ENCODE measurements around the gene FGF4. TPM values are rescaled to one million over a fixed set of nuclear protein-coding genes. Genes with fewer than 3 reads are reported as not detected.
"Not testable (repeated sequence)": the region's sequence is repeated elsewhere in the genome, so short reads cannot be mapped to it uniquely, and the experiment has no call there.

The FGF4 gene
- polyA plus RNA-seq, 4 donors = not detected

DNA sequence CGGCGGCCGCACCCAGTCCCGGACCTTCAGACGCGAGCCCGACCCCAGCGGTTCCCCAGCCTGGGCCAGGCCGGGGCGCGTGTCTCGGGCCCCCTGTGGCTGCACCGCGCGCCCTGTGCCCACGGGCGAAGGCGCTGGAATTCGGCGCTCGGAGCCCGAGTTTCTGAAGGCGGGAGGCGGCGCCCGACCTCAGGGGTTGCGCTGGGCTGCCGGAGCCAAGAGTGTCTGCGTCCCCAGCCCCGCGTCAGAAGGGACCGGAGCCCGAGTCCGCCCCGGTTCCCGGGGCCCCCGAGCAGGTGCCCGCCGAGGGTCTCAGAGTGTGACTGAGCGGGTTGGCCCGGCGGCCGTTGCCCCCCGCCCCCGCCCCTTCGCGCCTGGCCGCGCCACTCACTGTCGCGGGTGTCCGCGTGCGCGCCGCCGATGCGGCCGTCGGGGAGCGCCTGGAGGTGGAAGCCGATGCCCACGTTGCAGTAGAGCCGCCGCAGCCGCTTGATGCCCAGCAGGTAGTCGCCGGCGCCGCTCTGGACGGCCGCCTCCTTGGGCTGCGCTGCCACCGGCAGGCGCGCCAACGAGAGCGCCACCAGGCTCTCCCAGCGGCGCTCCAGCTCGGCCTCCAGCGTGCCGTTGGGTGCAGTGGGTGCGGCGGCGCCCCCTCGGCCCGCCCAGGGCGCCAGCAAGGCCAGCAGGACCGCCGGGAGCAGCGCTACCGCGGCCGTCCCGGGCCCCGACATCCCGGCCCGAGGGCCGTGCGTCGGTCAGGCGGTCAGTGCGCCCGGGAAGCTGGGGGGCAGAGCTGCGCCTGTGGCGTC lies 583 bp downstream of the FGF4 start:
- DNase-seq (ENCODE audit: low read depth in 4 of 4, low spot score in 2 of 4) = no peak

DNA sequence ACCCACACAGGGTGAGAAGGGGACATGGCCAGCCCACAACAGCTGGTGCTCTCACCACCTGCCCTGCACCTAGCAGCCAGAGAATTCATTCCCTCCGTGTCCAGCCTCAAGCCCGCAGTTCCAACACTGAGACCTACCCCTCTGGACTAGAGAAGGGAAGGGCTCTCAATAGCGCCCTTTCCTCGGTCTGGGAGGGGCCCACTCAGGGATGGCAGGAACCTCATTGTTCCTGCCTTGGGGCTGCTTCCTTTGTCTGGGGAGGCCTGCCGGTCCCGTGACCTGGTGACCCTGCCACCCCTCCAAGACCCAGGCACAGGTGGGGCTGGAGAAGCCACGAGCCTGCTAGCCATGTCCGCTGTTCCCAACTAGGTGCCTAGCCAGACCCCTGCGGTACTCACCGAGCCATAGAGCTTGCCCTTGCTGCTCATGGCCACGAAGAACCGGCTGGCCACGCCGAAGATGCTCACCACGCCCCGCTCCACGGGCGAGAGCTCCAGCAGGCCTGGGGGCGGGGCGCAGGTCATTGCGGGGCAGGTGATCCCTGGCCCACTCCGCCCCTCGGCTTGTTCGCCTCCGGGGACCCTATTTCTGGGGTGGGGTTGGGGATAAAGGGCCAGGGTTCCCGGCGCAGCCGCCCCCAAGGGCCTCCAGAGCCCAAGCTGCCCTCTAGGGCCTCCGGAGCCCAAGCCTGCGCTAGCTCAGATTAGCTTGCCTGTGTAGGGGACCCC lies 1.4 kb downstream of the FGF4 start:
- no peak for DNase-seq (ENCODE audit: low read depth in 4 of 4, low spot score in 2 of 4)

DNA sequence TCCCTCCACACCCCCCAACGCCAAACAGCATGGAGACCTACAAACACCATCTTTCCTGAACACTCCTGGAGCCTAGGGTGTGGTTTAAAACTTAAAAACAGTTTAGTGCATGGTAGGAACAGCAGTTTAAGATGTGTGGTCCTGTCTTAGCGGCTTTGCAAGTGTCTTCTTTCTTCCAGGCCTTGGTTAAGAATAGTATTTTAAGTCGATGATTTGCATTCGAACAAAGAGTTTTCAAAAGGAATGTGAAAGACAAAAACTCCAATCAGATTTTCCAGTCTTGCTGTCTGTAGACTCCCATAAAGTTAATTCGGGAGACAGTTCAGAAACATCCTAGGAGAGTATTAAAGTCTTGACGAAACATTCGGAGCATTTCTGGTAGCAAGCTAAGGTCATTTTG lies 3.7 kb downstream of the FGF4 start:
- DNase-seq (ENCODE audit: low read depth in 4 of 4, low spot score in 2 of 4) = no peak

DNA sequence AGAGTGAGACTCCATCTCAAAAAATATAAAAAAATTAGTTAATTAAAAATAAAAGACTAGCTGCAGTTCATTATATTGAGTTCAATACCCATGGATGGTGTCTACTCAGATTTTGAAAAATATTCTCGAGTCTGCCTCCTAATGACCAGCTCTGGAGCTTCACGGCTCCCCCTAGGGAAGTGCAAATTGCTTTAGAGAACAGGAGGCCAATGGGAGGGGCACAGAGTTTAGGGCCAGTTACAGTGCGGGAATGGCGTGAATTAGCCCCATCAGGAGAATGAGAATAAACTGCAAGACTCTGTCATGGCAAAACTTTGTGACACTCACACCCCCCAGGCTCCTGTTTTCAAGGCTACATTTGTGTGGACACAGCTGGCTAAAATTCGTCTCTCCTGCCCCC lies 4.6 kb downstream of the FGF4 start:
- no peak for DNase-seq (ENCODE audit: low read depth in 4 of 4, low spot score in 2 of 4)

DNA sequence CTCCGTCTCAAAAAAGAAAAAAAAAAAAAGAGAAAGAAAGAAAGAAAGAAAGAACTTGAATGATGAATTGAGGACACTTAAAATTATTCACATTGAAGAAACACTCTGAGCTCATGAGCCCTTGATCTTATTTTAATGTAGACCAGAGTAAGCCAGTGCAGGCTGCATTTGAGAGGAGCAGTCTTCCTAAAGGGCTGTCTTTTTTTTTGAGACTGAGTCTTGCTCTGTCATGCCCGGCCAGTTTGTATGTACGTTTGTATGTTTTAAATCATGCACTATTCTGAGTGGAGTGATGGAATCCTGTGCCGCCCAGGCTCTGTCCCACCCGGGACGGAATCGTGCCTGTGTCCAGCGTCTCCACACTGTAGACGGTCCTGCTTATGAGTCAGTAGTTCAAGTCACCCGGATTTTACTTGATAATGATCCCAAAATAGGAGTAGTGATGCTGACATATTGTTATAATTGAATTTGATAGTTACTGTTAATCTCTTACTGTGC lies 9.6 kb downstream of the FGF4 start:
- no peak for DNase-seq (ENCODE audit: low read depth in 4 of 4, low spot score in 2 of 4)

DNA sequence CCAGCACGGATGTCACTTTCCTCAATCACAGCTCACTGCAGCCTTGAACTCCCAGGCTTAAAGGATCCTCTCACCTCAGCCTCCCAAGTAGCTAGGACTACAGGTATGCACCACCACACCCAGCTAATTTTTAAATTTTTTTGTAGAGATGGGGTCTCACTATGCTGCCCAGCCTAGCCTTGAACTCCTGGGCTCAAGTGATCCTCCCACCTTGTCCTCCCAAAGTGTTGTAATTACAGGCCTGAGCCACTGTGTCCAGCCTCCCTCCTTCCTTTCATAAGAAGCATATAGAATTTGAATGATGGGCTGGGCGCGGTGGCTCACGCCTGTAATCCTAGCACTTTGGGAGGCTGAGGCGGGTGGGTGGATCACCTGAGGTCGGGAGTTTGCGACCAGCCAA lies 10.2 kb downstream of the FGF4 start:
- DNase-seq (ENCODE audit: low read depth in 4 of 4, low spot score in 2 of 4) = not testable (repeated sequence)

DNA sequence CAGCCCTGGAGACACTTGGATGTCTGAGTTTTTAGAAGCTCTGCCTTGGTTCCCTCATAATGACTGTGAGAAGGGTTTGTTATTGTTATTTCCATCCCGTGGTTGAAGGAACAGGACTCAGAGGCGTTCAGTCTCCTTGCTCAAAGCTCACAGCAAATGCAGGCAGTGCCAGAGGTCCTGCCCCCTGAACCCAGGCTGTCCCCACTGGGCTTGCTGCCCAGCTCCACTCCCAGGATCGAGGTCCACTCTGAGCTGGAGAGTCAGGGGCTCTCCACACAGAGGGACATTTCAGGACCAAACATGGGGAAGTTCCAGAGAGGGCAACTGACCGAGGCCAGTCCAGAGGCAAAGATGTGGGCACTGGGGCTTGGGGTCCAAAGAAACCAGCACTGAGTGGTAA lies 14.8 kb downstream of the FGF4 start:
- no peak for DNase-seq (ENCODE audit: low read depth in 4 of 4, low spot score in 2 of 4)

DNA sequence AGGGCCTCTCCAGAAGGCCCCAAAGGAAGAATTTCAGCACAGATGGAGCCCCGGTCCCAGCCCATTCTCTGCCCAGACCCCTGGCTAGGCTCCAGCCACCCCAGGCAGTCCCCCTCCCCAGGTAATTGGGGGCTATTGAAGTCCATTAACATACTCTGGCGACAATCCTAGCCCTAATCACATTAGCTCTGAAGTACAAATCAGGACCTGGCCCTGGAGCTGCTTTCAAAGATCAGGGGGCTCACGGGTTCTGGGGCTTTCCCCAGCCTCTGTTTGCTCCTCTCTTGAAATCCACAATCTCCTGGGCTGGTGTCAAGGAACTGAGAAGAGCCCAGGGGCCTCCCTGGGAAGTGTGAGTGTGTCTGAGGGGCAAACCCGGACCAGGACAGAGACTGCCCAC lies 22.3 kb downstream of the FGF4 start:
- no peak for DNase-seq (ENCODE audit: low read depth in 4 of 4, low spot score in 2 of 4)

DNA sequence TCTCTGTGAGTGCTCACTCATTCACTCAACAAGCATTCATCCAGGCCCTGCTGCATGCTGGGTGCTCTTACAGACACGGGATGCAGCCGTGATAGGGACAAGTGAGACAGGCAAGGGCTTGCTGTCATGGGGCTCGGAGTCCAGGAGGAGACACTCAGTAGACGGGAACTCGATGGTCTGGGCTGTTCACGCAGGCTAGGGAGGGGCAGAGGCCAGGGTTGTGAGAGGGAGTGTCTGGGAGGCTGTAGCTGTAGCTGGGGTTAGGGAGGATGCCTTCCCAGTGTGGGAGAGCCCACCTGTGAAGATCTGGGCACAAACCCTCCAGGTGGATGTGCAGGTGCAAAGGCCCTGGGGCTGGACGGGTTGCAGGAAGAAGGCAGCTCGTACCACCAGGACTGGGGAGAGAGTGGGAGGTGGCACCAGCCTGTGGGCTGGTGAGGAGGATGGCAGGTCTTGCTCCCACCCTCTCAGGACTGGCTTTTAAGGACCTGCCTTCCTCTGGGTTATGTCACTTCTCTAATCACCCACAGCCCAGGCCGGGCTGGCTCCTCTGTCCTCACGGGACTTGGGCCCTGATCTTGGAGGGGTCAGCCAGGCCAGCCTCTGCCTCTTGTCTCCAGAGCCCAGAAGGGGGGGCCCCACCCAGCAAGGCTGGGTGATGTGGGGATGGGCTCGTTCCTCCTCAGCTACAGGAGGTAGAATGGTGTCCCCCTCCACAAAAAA lies 24.1 kb downstream of the FGF4 start:
- no peak for DNase-seq (ENCODE audit: low read depth in 4 of 4, low spot score in 2 of 4)

DNA sequence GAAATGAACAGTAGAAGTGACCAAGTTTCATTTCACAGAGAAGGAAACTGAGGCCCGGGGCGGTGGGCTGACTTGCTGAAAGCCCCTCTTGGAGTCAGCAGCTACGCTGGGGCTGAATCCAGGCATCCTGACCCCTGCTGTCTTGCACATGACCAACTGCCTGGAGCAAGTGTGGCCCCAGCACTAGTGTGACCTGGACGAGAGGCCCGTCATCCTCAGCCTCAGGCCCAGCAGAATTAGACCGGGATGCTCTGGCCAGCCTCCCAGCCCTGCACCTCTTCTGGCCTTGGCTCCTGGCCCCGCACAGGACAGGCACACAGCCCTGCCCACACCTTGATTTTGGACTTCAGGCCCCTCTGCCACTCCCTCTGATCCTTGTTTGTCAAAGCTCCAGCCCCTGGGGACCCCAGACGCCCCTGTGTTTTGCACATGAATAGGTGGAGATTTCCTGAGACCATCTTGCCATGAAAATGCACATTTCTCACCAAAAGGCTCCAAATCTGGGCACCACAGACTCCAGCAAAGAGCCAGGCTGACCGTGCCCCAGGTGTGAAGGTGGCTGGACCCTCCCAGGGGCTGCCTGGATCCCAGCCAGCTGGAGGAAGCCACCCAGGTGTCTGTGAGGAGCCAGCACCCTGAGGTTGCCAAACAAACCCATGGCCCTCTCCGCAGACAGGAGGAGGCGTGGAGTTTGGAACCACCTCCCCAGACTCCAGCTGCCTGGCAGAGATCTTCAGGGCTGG lies 24.9 kb downstream of the FGF4 start:
- no peak for DNase-seq (ENCODE audit: low read depth in 4 of 4, low spot score in 2 of 4)

DNA sequence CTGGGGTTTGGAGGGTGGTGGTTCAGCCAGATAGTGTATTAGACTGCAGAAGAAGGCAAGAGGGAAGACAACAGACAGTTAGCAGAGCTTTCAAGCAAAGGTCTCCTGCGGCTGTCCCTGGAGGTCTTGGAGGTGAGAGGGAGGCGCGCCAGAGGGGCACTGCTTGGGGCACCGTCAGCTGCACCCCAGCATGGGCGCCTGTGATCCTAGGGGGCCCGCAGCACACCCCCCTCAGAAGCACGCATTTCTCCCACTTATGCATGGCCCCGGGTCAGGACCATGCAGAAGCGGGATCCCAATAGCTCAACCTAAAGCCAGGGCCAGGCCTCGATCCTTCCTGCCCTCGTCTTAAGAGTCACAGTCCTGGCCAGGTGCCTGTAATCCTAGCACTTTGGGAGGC lies 26.5 kb downstream of the FGF4 start:
- DNase-seq (ENCODE audit: low read depth in 4 of 4, low spot score in 2 of 4) = no peak

DNA sequence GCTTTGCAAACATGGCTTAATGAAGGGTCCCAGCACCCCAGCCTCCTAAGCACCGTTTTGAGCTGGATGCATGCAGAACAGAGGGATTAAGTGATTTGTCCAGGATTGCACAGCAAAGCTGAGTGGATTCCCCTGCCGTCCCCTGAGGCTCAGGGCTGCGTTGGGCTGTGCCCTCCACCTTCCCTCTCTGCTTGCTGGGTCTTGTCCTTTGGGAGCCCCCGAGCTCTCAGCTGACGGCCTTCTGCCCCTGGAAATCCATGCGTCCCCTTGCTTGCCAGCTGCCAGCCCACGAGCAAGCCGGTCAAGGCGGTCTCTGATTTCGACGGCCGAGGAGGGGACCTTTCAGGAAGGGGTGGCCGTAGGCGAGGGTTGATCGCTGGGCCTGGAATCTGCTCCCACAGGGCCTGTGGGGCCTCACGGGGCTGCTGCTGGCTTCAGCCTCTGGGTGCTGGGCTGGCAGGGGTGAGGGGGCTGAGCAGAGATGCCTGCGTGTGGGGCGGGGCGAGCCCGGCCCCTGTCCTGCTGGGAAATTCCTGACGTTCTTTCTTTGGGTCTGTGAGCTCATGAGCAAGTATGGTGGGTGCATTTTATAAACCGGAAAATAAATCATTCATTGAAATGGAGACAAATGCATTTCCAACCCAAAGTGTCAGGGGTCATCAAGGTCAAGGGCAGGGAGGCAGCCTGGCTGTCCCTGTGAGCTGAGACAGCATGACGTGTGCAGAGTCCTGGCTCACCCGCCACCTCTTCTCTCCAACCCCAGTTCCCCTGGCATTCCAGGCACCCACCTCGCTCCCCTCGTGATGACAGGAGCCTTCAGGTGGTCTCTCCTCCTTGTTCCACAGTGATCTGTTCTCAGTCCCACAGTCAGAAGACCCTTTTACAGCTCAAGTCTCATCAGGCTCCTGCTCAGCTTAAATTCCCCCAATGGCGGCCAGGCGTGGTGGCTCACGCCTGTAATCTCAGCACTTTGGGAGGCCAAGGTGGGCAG lies 28.1 kb downstream of the FGF4 start:
- peak in 1 of 4 donors; percentile 6 for DNase-seq (ENCODE audit: low read depth in 4 of 4, low spot score in 2 of 4)

DNA sequence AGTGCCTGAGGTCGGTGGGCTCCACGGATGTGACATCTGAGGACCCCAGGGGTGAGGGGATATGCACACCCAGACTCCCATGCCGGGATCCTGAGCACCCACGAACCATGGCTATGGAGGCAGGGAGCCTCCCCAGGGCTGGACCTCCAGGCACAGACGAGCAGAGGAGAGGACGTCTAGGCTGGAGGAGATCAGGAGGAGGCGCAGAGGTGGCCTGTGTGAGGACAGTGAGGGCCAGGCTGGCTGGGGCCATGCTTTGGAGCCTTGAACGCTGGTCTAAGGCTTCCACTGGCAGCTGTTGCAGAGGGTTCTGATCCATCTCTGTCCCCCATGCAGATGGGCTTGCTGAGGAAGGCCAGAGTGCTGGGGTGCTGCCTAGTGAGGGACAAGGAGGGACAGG lies 29.0 kb downstream of the FGF4 start:
- no peak for DNase-seq (ENCODE audit: low read depth in 4 of 4, low spot score in 2 of 4)

DNA sequence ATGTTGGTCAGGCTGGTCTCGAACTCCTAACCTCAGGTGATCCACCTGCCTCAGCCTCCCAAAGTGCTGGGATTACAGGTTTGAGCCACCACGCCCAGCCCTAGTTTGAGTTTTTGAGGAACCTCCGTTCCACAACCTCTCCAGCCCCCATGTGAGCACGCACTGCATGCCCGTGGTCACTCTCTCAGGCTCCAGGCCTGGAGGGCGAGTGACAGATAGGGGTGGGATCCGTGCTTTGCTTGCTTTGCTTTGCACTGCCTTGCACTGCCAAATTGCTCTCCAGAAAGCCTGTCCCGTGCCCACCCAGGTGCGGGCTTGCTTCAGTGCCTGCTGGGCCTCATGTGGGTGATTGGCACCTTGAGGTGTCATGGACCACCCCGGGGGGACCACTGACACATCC lies 29.9 kb downstream of the FGF4 start:
- no peak for DNase-seq (ENCODE audit: low read depth in 4 of 4, low spot score in 2 of 4)

DNA sequence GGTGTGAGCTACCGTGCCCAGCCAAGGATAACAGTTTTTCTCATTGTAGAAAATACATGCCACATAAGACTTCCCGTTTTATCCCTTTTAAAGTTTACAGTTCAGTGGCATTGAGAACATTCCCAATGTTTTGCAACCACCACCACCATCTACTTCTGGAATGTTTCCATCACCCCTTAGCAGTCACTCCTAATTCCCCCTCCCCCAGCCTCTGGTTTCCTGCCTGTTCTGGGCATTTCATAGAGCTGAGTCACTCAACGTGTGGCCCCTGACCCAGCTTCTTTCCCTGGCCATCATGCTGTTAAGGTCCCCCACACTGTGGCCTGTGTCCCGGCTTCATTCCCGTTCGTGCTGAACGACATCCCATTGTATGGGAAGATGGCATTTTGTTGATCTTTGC lies 30.7 kb downstream of the FGF4 start:
- DNase-seq (ENCODE audit: low read depth in 4 of 4, low spot score in 2 of 4) = no peak

DNA sequence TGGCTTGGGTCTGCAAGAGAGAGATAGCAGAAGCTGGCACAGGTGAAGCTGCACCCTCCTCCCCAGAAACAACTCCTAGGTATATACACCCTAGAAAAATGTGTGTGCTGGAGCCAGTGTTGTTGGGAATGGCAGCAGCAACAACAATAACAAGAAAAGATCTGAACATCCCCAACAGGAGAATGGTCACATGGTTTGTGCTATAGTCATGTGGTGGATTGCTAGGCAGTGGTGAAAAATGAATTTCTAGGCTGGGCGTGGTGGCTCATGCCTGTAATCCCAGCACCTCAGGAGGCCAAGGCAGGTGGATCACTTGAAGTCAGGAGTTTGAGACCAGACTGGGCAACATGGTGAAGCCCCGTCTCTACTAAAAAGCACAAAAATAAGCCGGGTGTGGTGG lies 40.3 kb downstream of the FGF4 start:
- DNase-seq (ENCODE audit: low read depth in 4 of 4, low spot score in 2 of 4) = no peak

DNA sequence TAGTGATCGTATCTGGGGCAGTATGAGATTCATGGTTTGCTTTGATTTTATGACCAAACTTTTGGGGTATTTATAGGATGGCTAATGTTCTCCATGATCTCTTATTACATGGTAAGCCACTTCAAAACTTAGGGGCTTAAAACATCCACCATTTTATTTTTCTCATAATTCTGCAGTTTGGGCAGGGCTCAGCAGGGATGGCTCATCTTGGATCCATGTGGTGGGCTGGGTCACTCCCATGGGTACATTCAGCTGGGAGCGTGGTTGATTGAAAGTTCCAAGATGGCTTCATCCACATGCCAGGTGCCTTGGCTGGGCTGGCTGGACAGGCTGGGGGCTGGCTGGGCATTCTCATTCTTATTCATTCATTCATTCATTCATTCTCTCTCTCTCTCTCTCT lies 40.8 kb downstream of the FGF4 start:
- DNase-seq (ENCODE audit: low read depth in 4 of 4, low spot score in 2 of 4) = no peak

DNA sequence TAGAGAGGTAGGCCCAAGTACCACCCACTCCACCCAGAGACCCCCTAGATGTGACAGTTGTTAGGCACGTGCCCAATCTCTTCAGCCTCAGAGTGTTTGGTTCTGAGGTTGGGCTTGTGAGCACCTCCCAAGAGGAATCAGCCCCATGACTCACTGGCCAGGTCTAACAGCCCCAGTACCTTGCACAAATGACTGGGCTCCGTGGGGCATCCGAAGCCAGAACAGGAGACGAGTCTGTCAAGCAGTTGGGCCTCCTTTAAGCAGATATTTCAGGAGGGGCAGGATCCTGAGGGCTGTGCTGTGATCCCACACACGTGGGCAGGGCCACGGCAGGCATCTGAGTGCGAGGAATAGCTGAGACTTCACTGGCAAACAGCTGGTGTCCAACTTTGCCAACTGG lies 42.2 kb downstream of the FGF4 start:
- no peak for DNase-seq (ENCODE audit: low read depth in 4 of 4, low spot score in 2 of 4)

DNA sequence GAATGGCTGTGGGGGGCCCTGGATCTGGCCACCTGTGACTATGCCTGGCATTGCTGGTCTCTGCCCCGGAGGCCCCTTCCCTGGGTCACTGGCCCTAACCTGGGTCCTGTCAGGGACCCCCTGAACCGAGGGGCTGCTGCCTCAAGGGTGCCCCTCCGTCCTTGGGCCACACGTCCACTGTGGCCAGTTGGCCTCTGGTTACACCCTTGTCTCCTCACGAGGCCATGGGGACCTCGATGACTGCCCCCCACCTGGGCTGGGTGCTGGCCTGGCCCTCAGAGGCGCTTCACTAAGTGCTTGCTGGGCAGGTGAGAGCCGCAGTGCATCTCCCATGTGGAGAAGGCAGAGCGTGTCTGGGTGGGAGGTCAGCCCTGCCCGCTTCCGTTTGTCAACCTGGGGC lies 44.0 kb downstream of the FGF4 start:
- DNase-seq (ENCODE audit: low read depth in 4 of 4, low spot score in 2 of 4) = no peak

DNA sequence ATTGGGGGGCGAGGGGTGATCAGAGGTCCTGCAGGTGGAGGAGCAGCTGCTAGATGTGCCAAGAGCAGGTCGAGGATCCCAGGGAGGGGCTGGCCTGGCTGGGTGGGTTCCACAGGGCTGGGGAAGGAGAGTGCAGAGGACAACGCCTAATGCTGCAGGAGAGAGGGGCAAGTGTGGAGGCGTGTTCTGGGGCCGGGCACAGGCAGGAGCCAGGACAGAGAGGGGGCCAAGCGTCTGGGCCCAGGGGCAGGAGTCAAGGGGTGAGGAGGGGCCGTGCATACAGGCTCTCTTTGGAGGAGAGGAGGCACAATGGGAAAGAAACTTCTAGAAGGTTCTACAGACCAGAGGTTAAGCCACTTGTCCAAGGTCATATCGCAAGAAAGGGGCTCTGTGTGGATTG lies 44.6 kb downstream of the FGF4 start:
- DNase-seq (ENCODE audit: low read depth in 4 of 4, low spot score in 2 of 4) = no peak
